ENCODE data around the gene PCCA. TPM values are rescaled to one million over a fixed set of nuclear protein-coding genes. Genes with fewer than 3 reads are reported as not detected.

PCCA gene
- polyA plus RNA-seq, 1 of the 3 experiments (the other 2 are of a cell fraction): 7.3 TPM

DNA sequence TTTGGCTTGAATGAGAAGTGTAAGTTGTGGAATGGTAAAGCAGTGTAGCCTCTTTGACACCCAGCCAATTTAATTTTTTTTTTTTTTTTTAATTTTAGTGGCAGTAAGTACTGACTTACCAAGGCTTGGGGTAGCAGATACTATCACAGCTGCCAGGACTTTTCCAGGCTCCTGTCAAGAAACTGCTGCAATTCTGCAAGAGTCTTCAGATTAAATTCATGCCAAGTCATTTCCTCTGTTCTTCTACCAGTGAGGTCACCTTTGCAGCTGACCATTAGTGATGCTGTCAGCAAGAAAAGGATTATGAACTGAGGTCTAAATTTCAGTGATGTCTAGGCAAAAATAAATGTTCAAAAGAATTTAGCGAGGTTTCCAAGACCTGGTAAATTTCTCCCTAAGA, 408.5 kb downstream of the PCCA start:
- Histone ChIP-seq H2AFZ (ENCODE audit: low read depth) (no peak overlapping the region), H3K4me2 (no peak overlapping the region), H3K9me3 (no peaks in the 10 kb centered on the region), H3K79me2 (ENCODE audit: insufficient read depth) (no peaks in the 10 kb centered on the region), H3K9me2 (no peaks in the 10 kb centered on the region), H3K36me3 (replicated peaks in 1 of 2; ENCODE audit: control insufficient read depth in 1 of 2, insufficient read depth in 2 of 2, low read length in 1 of 2) (no peaks in the 10 kb centered on the region), H4K20me1 (ENCODE audit: insufficient read depth) (no peaks in the 10 kb centered on the region), H3K27ac (ENCODE audit: low read depth in 2 of 2, low read length in 1 of 2) (peak overlapping the region in 1 of 2 experiments; percentile 9; a peak in 1 of 4 replicates), H3K4me3 (ENCODE audit: low read depth in 2 of 2, low read length in 1 of 2) (no peak overlapping the region), H3K27me3 (ENCODE audit: insufficient read depth) (no peaks in the 10 kb centered on the region), H3K4me1 (ENCODE audit: control insufficient read depth in 1 of 2, insufficient read depth in 2 of 2, low read depth in 1 of 2, low read length in 1 of 2) (peaks cover 0 to 2% of the 10 kb centered on the region in 2 experiments; a peak in 2 of 4 replicates), H3F3A (replicated peaks; ENCODE audit: insufficient read depth) (no peaks in the 10 kb centered on the region), H3K9ac (no peak overlapping the region)
- POLR2A ChIA-PET: no interaction called here
- CTCF ChIA-PET: no interaction called here
- WGBS (ENCODE audit: low lambda C conversion rate): 87% methylated on average over 1 of the region's 1 CpG
- DNase-seq: no peak
- no peak for TF ChIP-seq MXI1 (IDR thresholded peaks at IDR 0.05; ENCODE audit: low read depth, low read length)
- no peak for TF ChIP-seq GATA2 (CRISPR knock-in tag; IDR thresholded peaks at IDR 0.05)
- 0 out of 2 replicates have a peak, but pooled peaks have one; percentile 10 for TF ChIP-seq FOSL2 (IDR thresholded peaks at IDR 0.05; ENCODE audit: borderline replicate concordance, low read depth)
- peak; percentile 23; the same call in 1 of the 2 replicates for TF ChIP-seq TCF12 (IDR thresholded peaks at IDR 0.05)
- no peak for TF ChIP-seq RXRA (IDR thresholded peaks at IDR 0.05; ENCODE audit: borderline replicate concordance, low read depth)
- TF ChIP-seq YY1 (IDR thresholded peaks at IDR 0.05; ENCODE audit: low read depth): no peak
- TF ChIP-seq POLR2AphosphoS5 (IDR thresholded peaks at IDR 0.05; ENCODE audit: low read depth, low read length): no peak
- TF ChIP-seq, protein P1, sequence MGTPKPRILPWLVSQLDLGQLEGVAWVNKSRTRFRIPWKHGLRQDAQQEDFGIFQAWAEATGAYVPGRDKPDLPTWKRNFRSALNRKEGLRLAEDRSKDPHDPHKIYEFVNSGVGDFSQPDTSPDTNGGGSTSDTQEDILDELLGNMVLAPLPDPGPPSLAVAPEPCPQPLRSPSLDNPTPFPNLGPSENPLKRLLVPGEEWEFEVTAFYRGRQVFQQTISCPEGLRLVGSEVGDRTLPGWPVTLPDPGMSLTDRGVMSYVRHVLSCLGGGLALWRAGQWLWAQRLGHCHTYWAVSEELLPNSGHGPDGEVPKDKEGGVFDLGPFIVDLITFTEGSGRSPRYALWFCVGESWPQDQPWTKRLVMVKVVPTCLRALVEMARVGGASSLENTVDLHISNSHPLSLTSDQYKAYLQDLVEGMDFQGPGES (IDR thresholded peaks at IDR 0.05; ENCODE audit: low read depth, low read length): no peak
- TF ChIP-seq, protein P2, sequence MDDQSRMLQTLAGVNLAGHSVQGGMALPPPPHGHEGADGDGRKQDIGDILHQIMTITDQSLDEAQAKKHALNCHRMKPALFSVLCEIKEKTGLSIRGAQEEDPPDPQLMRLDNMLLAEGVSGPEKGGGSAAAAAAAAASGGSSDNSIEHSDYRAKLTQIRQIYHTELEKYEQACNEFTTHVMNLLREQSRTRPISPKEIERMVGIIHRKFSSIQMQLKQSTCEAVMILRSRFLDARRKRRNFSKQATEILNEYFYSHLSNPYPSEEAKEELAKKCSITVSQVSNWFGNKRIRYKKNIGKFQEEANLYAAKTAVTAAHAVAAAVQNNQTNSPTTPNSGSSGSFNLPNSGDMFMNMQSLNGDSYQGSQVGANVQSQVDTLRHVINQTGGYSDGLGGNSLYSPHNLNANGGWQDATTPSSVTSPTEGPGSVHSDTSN (IDR thresholded peaks at IDR 0.05): peak; percentile 51
- TF ChIP-seq RAD21 (IDR thresholded peaks at IDR 0.05; ENCODE audit: low read length): no peak
- no peak for TF ChIP-seq SIN3A (IDR thresholded peaks at IDR 0.05; ENCODE audit: borderline replicate concordance, low read depth, low read length)
- 0 out of 2 replicates have a peak, but pooled peaks have one; percentile 10 for TF ChIP-seq JUND (IDR thresholded peaks at IDR 0.05)
- no peak for TF ChIP-seq CHD2 (IDR thresholded peaks at IDR 0.05; ENCODE audit: low read length, partially characterized antibody)
- TF ChIP-seq MEF2A (IDR thresholded peaks at IDR 0.05; ENCODE audit: borderline replicate concordance, low read depth): no peak
- TF ChIP-seq, protein P3, sequence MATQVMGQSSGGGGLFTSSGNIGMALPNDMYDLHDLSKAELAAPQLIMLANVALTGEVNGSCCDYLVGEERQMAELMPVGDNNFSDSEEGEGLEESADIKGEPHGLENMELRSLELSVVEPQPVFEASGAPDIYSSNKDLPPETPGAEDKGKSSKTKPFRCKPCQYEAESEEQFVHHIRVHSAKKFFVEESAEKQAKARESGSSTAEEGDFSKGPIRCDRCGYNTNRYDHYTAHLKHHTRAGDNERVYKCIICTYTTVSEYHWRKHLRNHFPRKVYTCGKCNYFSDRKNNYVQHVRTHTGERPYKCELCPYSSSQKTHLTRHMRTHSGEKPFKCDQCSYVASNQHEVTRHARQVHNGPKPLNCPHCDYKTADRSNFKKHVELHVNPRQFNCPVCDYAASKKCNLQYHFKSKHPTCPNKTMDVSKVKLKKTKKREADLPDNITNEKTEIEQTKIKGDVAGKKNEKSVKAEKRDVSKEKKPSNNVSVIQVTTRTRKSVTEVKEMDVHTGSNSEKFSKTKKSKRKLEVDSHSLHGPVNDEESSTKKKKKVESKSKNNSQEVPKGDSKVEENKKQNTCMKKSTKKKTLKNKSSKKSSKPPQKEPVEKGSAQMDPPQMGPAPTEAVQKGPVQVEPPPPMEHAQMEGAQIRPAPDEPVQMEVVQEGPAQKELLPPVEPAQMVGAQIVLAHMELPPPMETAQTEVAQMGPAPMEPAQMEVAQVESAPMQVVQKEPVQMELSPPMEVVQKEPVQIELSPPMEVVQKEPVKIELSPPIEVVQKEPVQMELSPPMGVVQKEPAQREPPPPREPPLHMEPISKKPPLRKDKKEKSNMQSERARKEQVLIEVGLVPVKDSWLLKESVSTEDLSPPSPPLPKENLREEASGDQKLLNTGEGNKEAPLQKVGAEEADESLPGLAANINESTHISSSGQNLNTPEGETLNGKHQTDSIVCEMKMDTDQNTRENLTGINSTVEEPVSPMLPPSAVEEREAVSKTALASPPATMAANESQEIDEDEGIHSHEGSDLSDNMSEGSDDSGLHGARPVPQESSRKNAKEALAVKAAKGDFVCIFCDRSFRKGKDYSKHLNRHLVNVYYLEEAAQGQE (IDR thresholded peaks at IDR 0.05; ENCODE audit: low read depth, low read length): no peak
- TF ChIP-seq GABPA (IDR thresholded peaks at IDR 0.05; ENCODE audit: low read depth): no peak
- TF ChIP-seq NFIC (IDR thresholded peaks at IDR 0.05; ENCODE audit: borderline replicate concordance): peak; percentile 39; the same call in 1 of the 2 replicates
- no peak; a peak in 1 of 4 replicates for TF ChIP-seq EP300 (IDR thresholded peaks at IDR 0.05; ENCODE audit: borderline replicate concordance in 1 of 2, low read depth in 1 of 2, low read length in 1 of 2)
- TF ChIP-seq, protein P4, sequence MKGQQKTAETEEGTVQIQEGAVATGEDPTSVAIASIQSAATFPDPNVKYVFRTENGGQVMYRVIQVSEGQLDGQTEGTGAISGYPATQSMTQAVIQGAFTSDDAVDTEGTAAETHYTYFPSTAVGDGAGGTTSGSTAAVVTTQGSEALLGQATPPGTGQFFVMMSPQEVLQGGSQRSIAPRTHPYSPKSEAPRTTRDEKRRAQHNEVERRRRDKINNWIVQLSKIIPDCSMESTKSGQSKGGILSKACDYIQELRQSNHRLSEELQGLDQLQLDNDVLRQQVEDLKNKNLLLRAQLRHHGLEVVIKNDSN (IDR thresholded peaks at IDR 0.05; ENCODE audit: borderline replicate concordance, low read depth): no peak
